Mesenchymal stem cell (in vitro differentiated cells and primary cell): Measurements from ENCODE around the gene TDRD10.

Experiments
- DNase-seq: peaks from one replicate; pipeline ENCODE4 v3.0.0-alpha.2; 2013
- H2AFZ ChIP-seq: one replicate; pipeline ENCODE4 v1.6.1; 2013; ENCODE audit warnings: low read depth, mild to moderate bottlenecking, control low read depth, inconsistent platforms, low read length, moderate library complexity
- H2AK5ac ChIP-seq: 2 replicates; pipeline ENCODE4 v1.6.1; 2013; ENCODE audit warnings: low read length, moderate library complexity, mild to moderate bottlenecking, inconsistent platforms; ENCODE audit not compliant: severe bottlenecking
- H2BK120ac ChIP-seq: one replicate; pipeline ENCODE4 v1.6.1; 2013; ENCODE audit warnings: low read depth, mild to moderate bottlenecking, inconsistent platforms, low read length, moderate library complexity
- H2BK12ac ChIP-seq, 2 experiments: one replicate each; pipeline ENCODE4 v1.6.1; 2013; ENCODE audit warnings: inconsistent platforms in 2 of 2, low read length in 2 of 2, mild to moderate bottlenecking in 2 of 2, moderate library complexity in 2 of 2, control low read depth in 1 of 2
- H2BK15ac ChIP-seq: one replicate; pipeline ENCODE4 v1.6.1; 2013; ENCODE audit warnings: mild to moderate bottlenecking, low read depth, inconsistent platforms; ENCODE audit not compliant: poor library complexity, severe bottlenecking
- H2BK5ac ChIP-seq: 2 replicates; pipeline ENCODE4 v1.6.1; 2013; ENCODE audit warnings: low read depth, mild to moderate bottlenecking, low read length, control low read depth, inconsistent platforms; ENCODE audit not compliant: poor library complexity, severe bottlenecking
- H3K14ac ChIP-seq, 2 experiments: one replicate each; pipeline ENCODE4 v1.6.1; 2013; ENCODE audit warnings: inconsistent platforms in 2 of 2, low read length in 2 of 2, control low read depth in 1 of 2, mild to moderate bottlenecking in 1 of 2, moderate library complexity in 1 of 2
- H3K18ac ChIP-seq, 2 experiments: one replicate each; pipeline ENCODE4 v1.6.1; 2013; ENCODE audit warnings: inconsistent platforms in 2 of 2, low read length in 2 of 2, control low read depth in 1 of 2, low read depth in 1 of 2, mild to moderate bottlenecking in 1 of 2
- H3K23ac ChIP-seq, 2 experiments: one replicate each; pipeline ENCODE4 v1.6.1; 2013; ENCODE audit warnings: inconsistent platforms in 2 of 2, low read length in 2 of 2, mild to moderate bottlenecking in 2 of 2, moderate library complexity in 2 of 2, control low read depth in 1 of 2
- H3K27ac ChIP-seq: 2 replicates; pipeline ENCODE4 v1.5.1; 2013; ENCODE audit warnings: mild to moderate bottlenecking, moderate library complexity, low read length, control low read depth, inconsistent platforms; ENCODE audit not compliant: poor library complexity, severe bottlenecking
- H3K27me3 ChIP-seq, 2 experiments: 2 replicates each; pipeline versions ENCODE4 v1.6.1 to v1.7.0; 2013; ENCODE audit warnings: low read length in 2 of 2, mild to moderate bottlenecking in 2 of 2, moderate library complexity in 2 of 2, control low read depth in 1 of 2, inconsistent platforms in 1 of 2; ENCODE audit not compliant: control insufficient read depth in 1 of 2, insufficient read depth in 1 of 2
- H3K36me3 ChIP-seq, 2 experiments: 2 replicates each; pipeline versions ENCODE4 v1.6.1 to v1.7.0; 2013; ENCODE audit warnings: low read length in 2 of 2, control low read depth in 1 of 2, inconsistent platforms in 1 of 2, low read depth in 1 of 2, mild to moderate bottlenecking in 1 of 2; ENCODE audit not compliant: insufficient read depth in 2 of 2, control insufficient read depth in 1 of 2
- H3K4ac ChIP-seq, 2 experiments: one replicate each; pipeline ENCODE4 v1.6.1; 2013; ENCODE audit warnings: inconsistent platforms in 2 of 2, low read length in 2 of 2, mild to moderate bottlenecking in 2 of 2, moderate library complexity in 2 of 2, control low read depth in 1 of 2, low read depth in 1 of 2
- H3K4me1 ChIP-seq: 2 replicates; pipeline ENCODE4 v1.6.1; 2013; ENCODE audit warnings: low read depth, low read length, control low read depth; ENCODE audit not compliant: control insufficient read depth, insufficient read depth
- H3K4me2 ChIP-seq: 2 replicates; pipeline ENCODE4 v1.6.1; 2013; ENCODE audit warnings: low read length, mild to moderate bottlenecking, inconsistent platforms; ENCODE audit not compliant: poor library complexity, severe bottlenecking
- H3K4me3 ChIP-seq, 2 experiments: 2 replicates each; pipeline versions ENCODE4 v1.5.1 to v1.7.0; 2013; ENCODE audit warnings: low read length in 2 of 2, mild to moderate bottlenecking in 2 of 2, control low read depth in 1 of 2, low read depth in 1 of 2; ENCODE audit not compliant: insufficient read depth in 1 of 2
- H3K79me1 ChIP-seq: replicated peaks from 2 replicates; pipeline ENCODE4 v1.6.1; 2013; ENCODE audit warnings: mild to moderate bottlenecking, control low read depth, low read length, inconsistent platforms; ENCODE audit not compliant: poor library complexity, severe bottlenecking
- H3K9ac ChIP-seq: 2 replicates; pipeline ENCODE4 v1.7.0; 2013; ENCODE audit warnings: mild to moderate bottlenecking, low read length, moderate library complexity
- H3K9me3 ChIP-seq: 2 replicates; pipeline ENCODE4 v1.7.0; 2013; ENCODE audit warnings: mild to moderate bottlenecking, low read length; ENCODE audit not compliant: control insufficient read depth
- H4K8ac ChIP-seq: one replicate; pipeline ENCODE4 v1.6.1; 2013; ENCODE audit warnings: inconsistent platforms, mild to moderate bottlenecking, low read length, moderate library complexity
- H4K91ac ChIP-seq: one replicate; pipeline ENCODE4 v1.6.1; 2013; ENCODE audit warnings: mild to moderate bottlenecking, low read length, inconsistent platforms
- WGBS: methylation state at CpG from one replicate; pipeline ENCODE4 v1.1.7; 2013; ENCODE audit warnings: mixed read lengths; 5-methylcytosine and 5-hydroxymethylcytosine counted together

Gene TDRD10

DNA sequence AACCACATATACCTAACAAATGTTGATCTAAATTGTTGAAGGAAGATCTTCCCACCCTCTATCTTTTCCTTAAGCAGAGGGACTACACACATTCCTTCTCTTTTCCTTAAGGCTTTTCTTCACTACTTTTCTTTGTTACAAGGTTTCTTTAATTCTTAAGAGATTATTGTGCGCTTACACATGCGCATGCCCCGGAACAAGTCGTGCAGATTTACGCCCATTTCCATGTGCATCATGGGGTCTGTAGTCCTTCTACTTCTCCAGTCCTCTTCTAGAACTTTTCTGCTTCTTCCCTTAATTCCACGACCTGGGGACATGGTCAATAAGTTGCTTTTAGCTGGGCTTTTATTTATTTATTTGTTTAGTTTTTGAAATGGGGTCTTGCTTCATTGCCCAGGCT, 63.9 kb downstream of the TDRD10 start:
- H2BK12ac ChIP-seq, result no peak overlapping the region
- no peak overlapping the region for H2BK15ac ChIP-seq
- 97% methylated on average over 6 of the region's 6 CpGs for WGBS

GRCh38 chr1:154567386-154568156, 65.6 kb downstream of the TDRD10 start, which contains the start of gene CHRNB2:
CHRNB2 (plus strand) TSS chr1:154567778; CDS start chr1:154568045, 267 bp downstream.
- Histone ChIP-seq H2AFZ (no peak within 1 kb of the TSS), H3K4ac (no peak within 1 kb of the TSS), H3K4me2 (peak within 1 kb of the TSS; percentile 33), H3K14ac (no peak within 1 kb of the TSS), H3K9ac (no peak within 1 kb of the TSS), H3K4me1 (peaks cover 9% of the 10 kb centered on the region), H4K91ac (no peak within 1 kb of the TSS), H3K4me3 (peak within 1 kb of the TSS in 1 of 2 experiments; percentile 70), H4K8ac (no peak within 1 kb of the TSS), H2BK15ac (no peak within 1 kb of the TSS), H3K79me1 (no peaks in the 10 kb centered on the region), H3K18ac (no peak within 1 kb of the TSS), H2BK12ac (no peak within 1 kb of the TSS), H3K27me3 (peaks cover 58 to 65% of the 10 kb centered on the region in 2 experiments), H3K36me3 (no peaks in the 10 kb centered on the region), H3K27ac (no peak within 1 kb of the TSS), H3K9me3 (no peaks in the 10 kb centered on the region), H2AK5ac (no peak within 1 kb of the TSS), H2BK5ac (no peak within 1 kb of the TSS), H2BK120ac (no peak within 1 kb of the TSS), H3K23ac (no peak within 1 kb of the TSS)
- WGBS, result 6% methylated on average over 36 of the region's 53 CpGs
- peak; percentile 48 for DNase-seq

More for the DNA sequence above, 63.9 kb downstream of the TDRD10 start:
- Histone ChIP-seq H3K27ac (no peak overlapping the region), H3K79me1 (no peaks in the 10 kb centered on the region), H3K23ac (no peak overlapping the region), H3K18ac (no peak overlapping the region), H2BK5ac (no peak overlapping the region), H3K4ac (no peak overlapping the region), H3K9me3 (no peaks in the 10 kb centered on the region), H3K14ac (no peak overlapping the region), H3K4me3 (no peak overlapping the region), H3K36me3 (no peaks in the 10 kb centered on the region), H3K4me1 (peaks cover 9% of the 10 kb centered on the region), H2BK120ac (no peak overlapping the region), H4K91ac (no peak overlapping the region), H2AK5ac (no peak overlapping the region), H4K8ac (no peak overlapping the region), H2AFZ (no peak overlapping the region), H3K9ac (no peak overlapping the region), H3K27me3 (peaks cover 58 to 59% of the 10 kb centered on the region in 2 experiments), H3K4me2 (no peak overlapping the region)
- no peak for DNase-seq

- Histone ChIP-seq H3K4ac (no peak overlapping the region), H3K4me3 (peak overlapping the region in 1 of 2 experiments; percentile 70), H2AFZ (no peak overlapping the region), H3K27ac (no peak overlapping the region), H2BK5ac (no peak overlapping the region), H2BK120ac (no peak overlapping the region), H3K23ac (no peak overlapping the region), H2AK5ac (no peak overlapping the region), H4K91ac (no peak overlapping the region), H3K18ac (no peak overlapping the region), H3K4me1 (peaks cover 9% of the 10 kb centered on the region), H3K14ac (no peak overlapping the region), H4K8ac (no peak overlapping the region), H3K27me3 (peaks cover 64 to 72% of the 10 kb centered on the region in 2 experiments), H3K4me2 (peak overlapping the region; percentile 33), H2BK12ac (no peak overlapping the region), H3K9me3 (no peaks in the 10 kb centered on the region), H3K79me1 (no peaks in the 10 kb centered on the region), H3K9ac (no peak overlapping the region), H2BK15ac (no peak overlapping the region), H3K36me3 (no peaks in the 10 kb centered on the region)
- no peak for DNase-seq
- WGBS, result 42% methylated on average over 12 of the region's 17 CpGs
Measured at GRCh38 chr1:154568157-154568815, 66.3 kb downstream of the TDRD10 start.

DNA sequence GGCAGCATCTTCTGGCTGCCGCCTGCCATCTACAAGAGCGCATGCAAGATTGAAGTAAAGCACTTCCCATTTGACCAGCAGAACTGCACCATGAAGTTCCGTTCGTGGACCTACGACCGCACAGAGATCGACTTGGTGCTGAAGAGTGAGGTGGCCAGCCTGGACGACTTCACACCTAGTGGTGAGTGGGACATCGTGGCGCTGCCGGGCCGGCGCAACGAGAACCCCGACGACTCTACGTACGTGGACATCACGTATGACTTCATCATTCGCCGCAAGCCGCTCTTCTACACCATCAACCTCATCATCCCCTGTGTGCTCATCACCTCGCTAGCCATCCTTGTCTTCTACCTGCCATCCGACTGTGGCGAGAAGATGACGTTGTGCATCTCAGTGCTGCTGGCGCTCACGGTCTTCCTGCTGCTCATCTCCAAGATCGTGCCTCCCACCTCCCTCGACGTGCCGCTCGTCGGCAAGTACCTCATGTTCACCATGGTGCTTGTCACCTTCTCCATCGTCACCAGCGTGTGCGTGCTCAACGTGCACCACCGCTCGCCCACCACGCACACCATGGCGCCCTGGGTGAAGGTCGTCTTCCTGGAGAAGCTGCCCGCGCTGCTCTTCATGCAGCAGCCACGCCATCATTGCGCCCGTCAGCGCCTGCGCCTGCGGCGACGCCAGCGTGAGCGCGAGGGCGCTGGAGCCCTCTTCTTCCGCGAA, 69.4 kb downstream of the TDRD10 start:
- H4K91ac ChIP-seq, result no peak overlapping the region
- peak overlapping the region in 1 of 2 experiments; percentile 18 for H3K4me3 ChIP-seq
- 95% methylated on average over 59 of the region's 59 CpGs for WGBS
- no peak overlapping the region for H3K4ac ChIP-seq
- H3K9ac ChIP-seq, result no peak overlapping the region
- H3K14ac ChIP-seq, result no peak overlapping the region
- H3K27me3 ChIP-seq, result peaks cover 46 to 58% of the 10 kb centered on the region in 2 experiments
- H3K9me3 ChIP-seq, result no peaks in the 10 kb centered on the region
- H3K23ac ChIP-seq, result no peak overlapping the region
- no peak overlapping the region for H3K4me2 ChIP-seq
- H4K8ac ChIP-seq, result no peak overlapping the region
- no peak overlapping the region for H2AK5ac ChIP-seq
- no peak overlapping the region for H2BK12ac ChIP-seq
- H2BK15ac ChIP-seq, result no peak overlapping the region
- no peak overlapping the region for H3K27ac ChIP-seq
- H3K18ac ChIP-seq, result no peak overlapping the region
- no peak overlapping the region for H2AFZ ChIP-seq
- H3K4me1 ChIP-seq, result peaks cover 9% of the 10 kb centered on the region
- no peak overlapping the region for H2BK120ac ChIP-seq
- no peaks in the 10 kb centered on the region for H3K79me1 ChIP-seq
- no peak for DNase-seq
- no peak overlapping the region for H2BK5ac ChIP-seq
- peaks cover 0 to 3% of the 10 kb centered on the region in 2 experiments for H3K36me3 ChIP-seq
